Neural progenitor cell (in vitro differentiated cells): Measurements from ENCODE around the gene QKI.

Source experiments
- EZH2phosphoT487 ChIP-seq: fragments of 200-600 bp; sonication (generic); IDR thresholded peaks from 2 replicates; pipeline ENCODE4 v1.6.1; 2017; ENCODE audit warnings: antibody characterized with exemption
- TF ChIP-seq, protein P1 (sequence below): fragments of 200-600 bp; sonication (generic); IDR thresholded peaks from 2 replicates; pipeline ENCODE4 v1.5.1; 2017; ENCODE audit warnings: antibody characterized with exemption, mild to moderate bottlenecking

DNA sequence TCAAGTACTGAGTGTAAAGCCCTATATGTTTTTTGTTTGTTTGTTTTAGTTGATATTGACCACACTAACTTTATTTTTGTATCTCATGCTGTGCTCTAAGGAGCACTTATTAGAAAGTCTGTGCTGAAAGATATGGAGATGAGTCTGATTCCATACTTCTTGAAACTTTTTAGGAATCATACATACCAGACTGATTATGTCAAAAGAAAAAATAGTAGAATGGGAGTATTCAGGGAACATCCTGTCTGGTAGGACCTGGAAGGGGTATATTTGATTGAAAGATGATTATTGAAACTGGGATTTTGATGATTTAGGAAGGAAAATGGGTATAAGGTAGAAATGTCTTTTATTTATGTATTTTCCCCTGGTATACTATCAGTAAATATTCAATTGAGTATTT, 111.4 kb downstream of the QKI start:
- TF ChIP-seq, protein P1, sequence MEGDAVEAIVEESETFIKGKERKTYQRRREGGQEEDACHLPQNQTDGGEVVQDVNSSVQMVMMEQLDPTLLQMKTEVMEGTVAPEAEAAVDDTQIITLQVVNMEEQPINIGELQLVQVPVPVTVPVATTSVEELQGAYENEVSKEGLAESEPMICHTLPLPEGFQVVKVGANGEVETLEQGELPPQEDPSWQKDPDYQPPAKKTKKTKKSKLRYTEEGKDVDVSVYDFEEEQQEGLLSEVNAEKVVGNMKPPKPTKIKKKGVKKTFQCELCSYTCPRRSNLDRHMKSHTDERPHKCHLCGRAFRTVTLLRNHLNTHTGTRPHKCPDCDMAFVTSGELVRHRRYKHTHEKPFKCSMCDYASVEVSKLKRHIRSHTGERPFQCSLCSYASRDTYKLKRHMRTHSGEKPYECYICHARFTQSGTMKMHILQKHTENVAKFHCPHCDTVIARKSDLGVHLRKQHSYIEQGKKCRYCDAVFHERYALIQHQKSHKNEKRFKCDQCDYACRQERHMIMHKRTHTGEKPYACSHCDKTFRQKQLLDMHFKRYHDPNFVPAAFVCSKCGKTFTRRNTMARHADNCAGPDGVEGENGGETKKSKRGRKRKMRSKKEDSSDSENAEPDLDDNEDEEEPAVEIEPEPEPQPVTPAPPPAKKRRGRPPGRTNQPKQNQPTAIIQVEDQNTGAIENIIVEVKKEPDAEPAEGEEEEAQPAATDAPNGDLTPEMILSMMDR, result no peak
- TF ChIP-seq EZH2phosphoT487, result no peak
